Right lobe of liver (tissue), 4 donors: ENCODE data around the gene SDK1.

Experiments
- CTCF ChIP-seq, 4 donors: fragments of 200-600 bp in 3 of 4; fragments of 450-650 bp in 1 of 4; IDR thresholded peaks; one replicate each; pipeline versions ENCODE4 v1.5.1 to v1.8.0; 2016 to 2022; ENCODE audit warnings: antibody characterized with exemption in 4 of 4, mild to moderate bottlenecking in 2 of 4
- POLR2A ChIP-seq: fragments of 450-650 bp; IDR thresholded peaks from one replicate; pipeline ENCODE4 v1.6.1; 2017; ENCODE audit warnings: antibody characterized with exemption, mild to moderate bottlenecking
- donor health status: DM: no; HTN: no; CAD: no.
- donor health status: DM: no; HTN: no; CAD: no.
- donor health status: DM: no; HTN: yes; CAD: no.

GRCh38 chr7:3980300-3980643 lies 679.2 kb downstream of the SDK1 start:
- TF ChIP-seq CTCF (IDR thresholded peaks at IDR 0.05): no peak
- no peak for TF ChIP-seq POLR2A
